K562 (cell line): ENCODE measurements around the gene NECTIN2.

Source experiments
- ARNT ChIP-seq, 2 experiments: fragments of 450-650 bp; IDR thresholded peaks; 2 replicates each; pipeline ENCODE4 v1.6.1; 2016; ENCODE audit warnings: mild to moderate bottlenecking in 1 of 2
- BHLHE40 ChIP-seq: IDR thresholded peaks from 2 replicates; pipeline ENCODE4 v1.6.1; 2011; ENCODE audit warnings: low read length, improper control_type of control experiment
- FUS ChIP-seq: fragments of 200-400 bp; formaldehyde crosslinking; optimal IDR thresholded peaks from 2 replicates; pipeline ENCODE3; 2017; ENCODE audit warnings: low read depth, low read length
- KHSRP ChIP-seq: fragments of 450-650 bp; IDR thresholded peaks from 2 replicates; pipeline ENCODE4 v1.6.1; 2017
- MAX ChIP-seq: sonication (generic); formaldehyde crosslinking; IDR thresholded peaks from 2 replicates; pipeline ENCODE4 v1.9.0; 2022; ENCODE audit warnings: mild to moderate bottlenecking, missing genetic modification reagents
- MTA2 ChIP-seq: fragments of 450-650 bp; IDR thresholded peaks from 2 replicates; pipeline ENCODE4 v1.6.1; 2016; ENCODE audit warnings: low read depth
- SIN3A ChIP-seq, 2 experiments: fragments of 150-350 bp in 1 of 2; IDR thresholded peaks; 2 replicates each; pipeline ENCODE4 v1.6.1; 2011 to 2016; ENCODE audit warnings: borderline replicate concordance in 2 of 2, low read depth in 2 of 2, low read length in 2 of 2, mild to moderate bottlenecking in 2 of 2, moderate library complexity in 2 of 2; ENCODE audit not compliant: control insufficient read depth in 1 of 2
- SMARCA5 ChIP-seq: fragments of 450-650 bp; IDR thresholded peaks from 2 replicates; pipeline ENCODE4 v1.6.1; 2016
- SREBF1 ChIP-seq: fragments of 150-350 bp; IDR thresholded peaks from 2 replicates; pipeline ENCODE4 v1.6.1; 2014; ENCODE audit warnings: antibody characterized with exemption, low read depth, low read length, borderline replicate concordance
- ZNF561 ChIP-seq: fragments of 450-650 bp; formaldehyde crosslinking; conservative IDR thresholded peaks from 2 replicates; pipeline ENCODE4 v1.4.0; 2020; ENCODE audit warnings: mild to moderate bottlenecking, moderate library complexity
- ZNF584 ChIP-seq: fragments of 200-800 bp; sonication (Bioruptor generic); IDR thresholded peaks from 2 replicates; pipeline ENCODE4 v1.6.1; 2016; ENCODE audit warnings: low read depth, mild to moderate bottlenecking, missing genetic modification characterization, missing compliant biosample characterization
- ZSCAN29 ChIP-seq: fragments of 450-650 bp; IDR thresholded peaks from 2 replicates; pipeline ENCODE4 v1.6.1; 2017
- TF ChIP-seq, protein P1 (sequence below): fragments of 450-650 bp; IDR thresholded peaks from 2 replicates; pipeline ENCODE4 v1.6.1; 2018; ENCODE audit not compliant: partially characterized antibody

DNA sequence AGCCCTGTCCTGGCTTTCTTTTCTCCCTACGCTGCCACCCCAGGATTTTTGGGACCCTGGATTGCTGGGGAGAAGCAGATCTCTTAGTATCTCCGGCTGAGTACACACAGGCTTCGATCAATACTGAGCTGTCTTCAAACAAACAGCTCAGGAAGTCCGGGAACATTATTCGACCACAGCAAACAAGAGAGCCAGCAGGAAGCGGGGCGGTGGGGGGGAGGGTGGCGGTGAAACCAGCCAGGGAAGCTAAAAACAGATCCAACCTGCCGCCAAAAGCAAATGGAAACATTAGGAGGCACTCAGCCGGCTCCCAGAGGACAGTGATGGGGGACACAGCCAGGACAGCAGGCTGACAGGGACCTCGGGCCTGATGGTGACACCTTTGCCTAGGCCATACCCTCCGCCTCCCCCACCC is 49.4 kb upstream of the NECTIN2 start:
- TF ChIP-seq KHSRP (no peak), MAX (CRISPR knock-in tag) (no peak), MTA2 (no peak), ZNF561 (CRISPR knock-in tag) (no peak), BHLHE40 (no peak), FUS (no peak), SIN3A (IDR thresholded peaks at IDR 0.05; ENCODE audit: borderline replicate concordance in 2 of 2, control insufficient read depth in 1 of 2, low read depth in 2 of 2, low read length in 2 of 2) (no peak), ARNT (IDR thresholded peaks at IDR 0.05) (no peak), SREBF1 (no peak), SMARCA5 (no peak), ZNF584 (CRISPR knock-in tag) (no peak), ZSCAN29 (no peak)
- TF ChIP-seq, protein P1, sequence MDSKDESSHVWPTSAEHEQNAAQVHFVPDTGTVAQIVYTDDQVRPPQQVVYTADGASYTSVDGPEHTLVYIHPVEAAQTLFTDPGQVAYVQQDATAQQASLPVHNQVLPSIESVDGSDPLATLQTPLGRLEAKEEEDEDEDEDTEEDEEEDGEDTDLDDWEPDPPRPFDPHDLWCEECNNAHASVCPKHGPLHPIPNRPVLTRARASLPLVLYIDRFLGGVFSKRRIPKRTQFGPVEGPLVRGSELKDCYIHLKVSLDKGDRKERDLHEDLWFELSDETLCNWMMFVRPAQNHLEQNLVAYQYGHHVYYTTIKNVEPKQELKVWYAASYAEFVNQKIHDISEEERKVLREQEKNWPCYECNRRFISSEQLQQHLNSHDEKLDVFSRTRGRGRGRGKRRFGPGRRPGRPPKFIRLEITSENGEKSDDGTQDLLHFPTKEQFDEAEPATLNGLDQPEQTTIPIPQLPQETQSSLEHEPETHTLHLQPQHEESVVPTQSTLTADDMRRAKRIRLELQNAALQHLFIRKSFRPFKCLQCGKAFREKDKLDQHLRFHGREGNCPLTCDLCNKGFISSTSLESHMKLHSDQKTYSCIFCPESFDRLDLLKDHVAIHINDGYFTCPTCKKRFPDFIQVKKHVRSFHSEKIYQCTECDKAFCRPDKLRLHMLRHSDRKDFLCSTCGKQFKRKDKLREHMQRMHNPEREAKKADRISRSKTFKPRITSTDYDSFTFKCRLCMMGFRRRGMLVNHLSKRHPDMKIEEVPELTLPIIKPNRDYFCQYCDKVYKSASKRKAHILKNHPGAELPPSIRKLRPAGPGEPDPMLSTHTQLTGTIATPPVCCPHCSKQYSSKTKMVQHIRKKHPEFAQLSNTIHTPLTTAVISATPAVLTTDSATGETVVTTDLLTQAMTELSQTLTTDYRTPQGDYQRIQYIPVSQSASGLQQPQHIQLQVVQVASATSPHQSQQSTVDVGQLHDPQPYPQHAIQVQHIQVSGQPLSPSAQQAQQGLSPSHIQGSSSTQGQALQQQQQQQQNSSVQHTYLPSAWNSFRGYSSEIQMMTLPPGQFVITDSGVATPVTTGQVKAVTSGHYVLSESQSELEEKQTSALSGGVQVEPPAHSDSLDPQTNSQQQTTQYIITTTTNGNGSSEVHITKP: no peak
